GM10248 (cell line): Measurements from ENCODE around the gene FLNA.

Experiments used
- CTCF ChIA-PET: fragments of 300-600 bp; sonication (Branson Sonifier 250); formaldehyde crosslinking; extraction: SDS; loops from one replicate; lab custom pipeline; 2021; ENCODE audit warnings: antibody characterized with exemption; lab: Yijun Ruan, JAX
- POLR2A ChIA-PET: fragments of 350-650 bp; sonication (Branson Sonifier 250); formaldehyde crosslinking; extraction: SDS; loops from one replicate; lab custom pipeline; 2020; ENCODE audit warnings: antibody characterized with exemption; lab: Yijun Ruan, JAX
- DNase-seq: peaks from one replicate; pipeline ENCODE4 v3.0.0; 2012; ENCODE audit errors: extremely low spot score
- CTCF ChIP-seq: IDR thresholded peaks from 2 replicates; pipeline ENCODE4 v1.5.1; 2012; ENCODE audit warnings: mild to moderate bottlenecking, low read depth; ENCODE audit errors: extremely low read depth, missing control alignments, control extremely low read depth

FLNA gene

GRCh38 chrX:154325541-154325940 lies 48.9 kb downstream of the FLNA start:
- DNase-seq = no peak
- POLR2A ChIA-PET = no interaction called here
- CTCF ChIA-PET = no interaction called here
- no peak for TF ChIP-seq CTCF

- no peak for DNase-seq
- ChIA-PET CTCF (no interaction called here), POLR2A (no interaction called here)
- no peak for TF ChIP-seq CTCF
Measured at GRCh38 chrX:154323537-154323936, 50.9 kb downstream of the FLNA start.

GRCh38 chrX:154322890-154323289 lies 51.5 kb downstream of the FLNA start:
- no peak for TF ChIP-seq CTCF
- CTCF ChIA-PET = no interaction called here
- no peak for DNase-seq
- POLR2A ChIA-PET = no interaction called here

- peak; percentile 42 for TF ChIP-seq CTCF
- ChIA-PET CTCF (interaction anchor here (0.9 kb wide), 1 partner anchor 206 kb away, joined by 6 read pairs; no protein-coding TSS in a partner anchor), POLR2A (no interaction called here)
- no peak for DNase-seq
Measured at GRCh38 chrX:154321594-154321993, 52.8 kb downstream of the FLNA start.

GRCh38 chrX:154321152-154321551 lies 53.3 kb downstream of the FLNA start:
- CTCF ChIA-PET = interaction anchor here (2.8 kb wide), 1 partner anchor 13 kb away, joined by 6 read pairs; no protein-coding TSS in a partner anchor

GRCh38 chrX:154320406-154320805 lies 54.0 kb downstream of the FLNA start:
- no peak for TF ChIP-seq CTCF
- POLR2A ChIA-PET = no interaction called here
- no peak for DNase-seq
- CTCF ChIA-PET = interaction anchor here (2.8 kb wide), 1 partner anchor 12 kb away, joined by 6 read pairs; no protein-coding TSS in a partner anchor

More at GRCh38 chrX:154321152-154321551, 53.3 kb downstream of the FLNA start:
- POLR2A ChIA-PET = no interaction called here
- DNase-seq = no peak
- no peak for TF ChIP-seq CTCF
